NCI-H2107 treated with DMSO at 0.1 percent for 48 hours (cell line): ENCODE results near the gene EXT2.

ENCODE experiments used
- DNase-seq: peaks from one replicate; lab custom pipeline; 2025; ENCODE audit not compliant: unreplicated experiment; lab: John Stamatoyannopoulos, UW

EXT2 gene

GRCh38 chr11:44095506-44096359 lies at the start of gene EXT2:
Gene EXT2 (plus strand): TSS chr11:44095678. CDS start chr11:44107713, 12,035 bp downstream.
- peak; percentile 38 for DNase-seq

GRCh38 chr11:44046182-44046581 lies 49.3 kb upstream of the EXT2 start:
- DNase-seq = no peak

GRCh38 chr11:44047298-44047697 lies 48.2 kb upstream of the EXT2 start:
- DNase-seq = no peak

- DNase-seq = no peak
Observed at GRCh38 chr11:44047931-44048431, 47.5 kb upstream of the EXT2 start, which contains the start of gene ACCSL. Gene ACCSL (plus strand): TSS chr11:44047981. CDS start chr11:44048037, 56 bp downstream.

GRCh38 chr11:44049832-44050231 lies 45.6 kb upstream of the EXT2 start:
- DNase-seq = no peak

- DNase-seq = no peak
Observed at GRCh38 chr11:44051171-44051570, 44.3 kb upstream of the EXT2 start.

- DNase-seq = no peak
Observed at GRCh38 chr11:44057340-44057739, 38.1 kb upstream of the EXT2 start.

GRCh38 chr11:44058275-44058674 lies 37.2 kb upstream of the EXT2 start:
- DNase-seq = no peak

- no peak for DNase-seq
Observed at GRCh38 chr11:44065161-44065661, 30.3 kb upstream of the EXT2 start.

GRCh38 chr11:44065841-44066731 lies 29.4 kb upstream of the EXT2 start, which contains the start of gene ACCS:
Gene ACCS (plus strand): TSS chr11:44066270. CDS start chr11:44067628, 1,358 bp downstream.
- DNase-seq = peak; percentile 68

- no peak for DNase-seq
Observed at GRCh38 chr11:44066732-44067141, 28.7 kb upstream of the EXT2 start.

GRCh38 chr11:44067266-44067665 lies 28.2 kb upstream of the EXT2 start:
- no peak for DNase-seq

- DNase-seq = no peak
Observed at GRCh38 chr11:44068180-44068579, 27.3 kb upstream of the EXT2 start.

GRCh38 chr11:44071157-44071556 lies 24.3 kb upstream of the EXT2 start:
- no peak for DNase-seq

GRCh38 chr11:44072757-44073658 lies 22.5 kb upstream of the EXT2 start:
- no peak for DNase-seq

- DNase-seq = no peak
Observed at GRCh38 chr11:44078794-44079193, 16.7 kb upstream of the EXT2 start.

- DNase-seq = no peak
Observed at GRCh38 chr11:44079376-44079775, 16.1 kb upstream of the EXT2 start.

- DNase-seq = no peak
Observed at GRCh38 chr11:44080951-44081350, 14.5 kb upstream of the EXT2 start.

GRCh38 chr11:44082645-44083044 lies 12.8 kb upstream of the EXT2 start:
- no peak for DNase-seq

- DNase-seq = no peak
Observed at GRCh38 chr11:44083433-44083832, 12.0 kb upstream of the EXT2 start.
